Neutrophil (primary cell): ENCODE data around the gene ASB7.
"Not testable (repeated sequence)": the region's sequence is repeated elsewhere in the genome, so short reads cannot be mapped to it uniquely, and the experiment has no call there.

ENCODE experiments used
- H3K27ac ChIP-seq: fragments of 200-600 bp; sonication (generic); 2 replicates; pipeline ENCODE4 v1.5.1; 2016; ENCODE audit warnings: mild to moderate bottlenecking, moderate library complexity
- H3K27me3 ChIP-seq: fragments of 200-600 bp; sonication (generic); 2 replicates; pipeline ENCODE4 v1.6.0; 2016; ENCODE audit warnings: mild to moderate bottlenecking
- H3K36me3 ChIP-seq: fragments of 200-600 bp; sonication (generic); 2 replicates; pipeline ENCODE4 v1.5.1; 2017
- H3K4me1 ChIP-seq, 2 experiments: fragments of 200-600 bp in 1 of 2; sonication (generic) in 1 of 2; 1 replicate in 1 of 2; 2 replicates in 1 of 2; pipeline versions ENCODE4 v1.5.1 to v1.6.1; 2013 to 2016; ENCODE audit warnings: low read depth in 1 of 2, low read length in 1 of 2, mild to moderate bottlenecking in 1 of 2, moderate library complexity in 1 of 2; ENCODE audit not compliant: control insufficient read depth in 1 of 2, insufficient read depth in 1 of 2
- H3K4me3 ChIP-seq, 2 experiments: fragments of 200-600 bp in 1 of 2; sonication (generic) in 1 of 2; 1 replicate in 1 of 2; 2 replicates in 1 of 2; pipeline ENCODE4 v1.5.1; 2013 to 2016; ENCODE audit warnings: low read depth in 1 of 2, low read length in 1 of 2, mild to moderate bottlenecking in 1 of 2, moderate library complexity in 1 of 2
- H3K9me3 ChIP-seq: fragments of 200-600 bp; sonication (generic); 2 replicates; pipeline ENCODE4 v1.5.1; 2016
- TF ChIP-seq, protein P1 (sequence below): fragments of 200-600 bp; sonication (generic); IDR thresholded peaks from 2 replicates; pipeline ENCODE4 v1.5.1; 2016; ENCODE audit warnings: antibody characterized with exemption

Gene ASB7

DNA sequence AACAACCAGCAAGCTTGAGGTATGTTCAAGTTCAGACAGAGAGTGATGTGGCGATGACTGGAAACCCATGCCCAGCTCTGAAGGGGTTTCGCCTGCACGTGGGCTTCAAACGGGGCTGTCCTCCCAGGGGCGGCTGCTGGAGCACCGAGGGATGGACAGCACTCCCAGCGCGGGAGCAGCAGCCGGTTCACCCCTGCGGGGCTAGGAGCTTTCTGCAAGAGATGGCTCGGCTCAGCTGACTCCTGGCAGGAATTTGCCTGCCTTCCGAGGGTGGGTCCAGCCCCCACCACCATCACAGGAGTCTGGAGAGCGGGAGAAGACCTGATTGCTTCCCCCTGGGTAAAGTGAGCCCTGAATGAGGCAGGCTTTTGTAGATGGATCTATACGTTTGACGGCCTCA, 66.9 kb downstream of the ASB7 start:
- Histone ChIP-seq H3K4me3 (no peak overlapping the region), H3K9me3 (no peaks in the 10 kb centered on the region), H3K4me1 (no peaks in the 10 kb centered on the region), H3K36me3 (no peaks in the 10 kb centered on the region), H3K27me3 (peaks cover 21% of the 10 kb centered on the region), H3K27ac (no peak overlapping the region)
- TF ChIP-seq, protein P1, sequence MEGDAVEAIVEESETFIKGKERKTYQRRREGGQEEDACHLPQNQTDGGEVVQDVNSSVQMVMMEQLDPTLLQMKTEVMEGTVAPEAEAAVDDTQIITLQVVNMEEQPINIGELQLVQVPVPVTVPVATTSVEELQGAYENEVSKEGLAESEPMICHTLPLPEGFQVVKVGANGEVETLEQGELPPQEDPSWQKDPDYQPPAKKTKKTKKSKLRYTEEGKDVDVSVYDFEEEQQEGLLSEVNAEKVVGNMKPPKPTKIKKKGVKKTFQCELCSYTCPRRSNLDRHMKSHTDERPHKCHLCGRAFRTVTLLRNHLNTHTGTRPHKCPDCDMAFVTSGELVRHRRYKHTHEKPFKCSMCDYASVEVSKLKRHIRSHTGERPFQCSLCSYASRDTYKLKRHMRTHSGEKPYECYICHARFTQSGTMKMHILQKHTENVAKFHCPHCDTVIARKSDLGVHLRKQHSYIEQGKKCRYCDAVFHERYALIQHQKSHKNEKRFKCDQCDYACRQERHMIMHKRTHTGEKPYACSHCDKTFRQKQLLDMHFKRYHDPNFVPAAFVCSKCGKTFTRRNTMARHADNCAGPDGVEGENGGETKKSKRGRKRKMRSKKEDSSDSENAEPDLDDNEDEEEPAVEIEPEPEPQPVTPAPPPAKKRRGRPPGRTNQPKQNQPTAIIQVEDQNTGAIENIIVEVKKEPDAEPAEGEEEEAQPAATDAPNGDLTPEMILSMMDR, result no peak

DNA sequence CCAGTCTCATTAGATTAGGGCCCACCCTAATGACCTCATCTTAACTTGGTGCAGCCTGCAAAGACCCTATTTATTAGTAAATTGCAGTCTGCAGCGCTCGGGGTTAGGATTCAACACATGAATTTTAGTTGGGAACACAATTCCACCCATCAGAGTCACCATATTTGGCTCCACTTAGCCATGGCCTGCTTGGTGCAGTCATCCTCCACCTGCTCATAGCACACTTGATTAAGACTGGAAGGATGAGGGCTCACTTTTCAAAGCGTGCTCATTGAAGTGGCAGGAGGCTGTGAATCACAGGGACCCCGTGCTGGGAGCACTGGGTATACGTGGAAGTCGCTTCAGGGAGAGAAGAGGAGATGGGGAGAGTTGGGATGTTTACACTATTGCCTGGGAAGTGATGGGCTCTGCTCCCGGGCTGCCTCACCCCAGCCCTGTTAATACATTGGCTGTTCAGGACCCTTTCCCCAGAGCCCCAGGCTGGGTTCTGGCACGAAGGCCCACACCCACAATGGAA, 68.2 kb downstream of the ASB7 start:
- H3K27ac ChIP-seq, result no peak overlapping the region
- no peaks in the 10 kb centered on the region for H3K9me3 ChIP-seq
- peaks cover 9% of the 10 kb centered on the region for H3K27me3 ChIP-seq
- no peak overlapping the region for H3K4me3 ChIP-seq
- H3K36me3 ChIP-seq, result no peaks in the 10 kb centered on the region
- TF ChIP-seq, protein P1, result no peak
- no peaks in the 10 kb centered on the region for H3K4me1 ChIP-seq

DNA sequence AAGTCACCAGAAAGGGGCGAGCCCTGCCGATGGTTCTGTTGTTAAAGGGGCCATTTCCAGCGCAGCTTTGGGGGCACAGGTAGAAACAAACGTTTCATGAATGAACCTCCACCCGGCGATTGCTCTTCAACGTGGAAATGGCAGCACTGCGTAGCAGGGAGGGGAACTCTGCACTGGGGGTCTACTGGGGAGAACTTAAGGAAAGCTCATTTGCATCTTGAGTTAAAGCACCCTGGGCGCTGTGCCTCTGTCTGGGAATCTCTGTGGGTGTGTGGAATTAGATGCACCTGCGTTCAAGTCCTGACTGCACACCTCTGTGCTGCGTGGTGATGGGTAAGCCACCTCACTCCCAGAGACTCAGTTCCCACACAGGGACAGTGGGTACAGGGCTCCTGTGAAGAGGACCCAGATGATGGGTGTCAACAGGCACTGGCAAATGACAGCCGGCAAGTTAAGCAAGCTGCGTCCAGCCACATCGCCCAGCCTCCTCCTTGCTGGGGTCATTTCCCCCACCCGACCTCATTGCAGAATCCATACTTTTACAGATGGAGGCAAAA, 68.8 kb downstream of the ASB7 start:
- Histone ChIP-seq H3K9me3 (no peaks in the 10 kb centered on the region), H3K4me1 (no peaks in the 10 kb centered on the region)
- TF ChIP-seq, protein P1, result no peak

DNA sequence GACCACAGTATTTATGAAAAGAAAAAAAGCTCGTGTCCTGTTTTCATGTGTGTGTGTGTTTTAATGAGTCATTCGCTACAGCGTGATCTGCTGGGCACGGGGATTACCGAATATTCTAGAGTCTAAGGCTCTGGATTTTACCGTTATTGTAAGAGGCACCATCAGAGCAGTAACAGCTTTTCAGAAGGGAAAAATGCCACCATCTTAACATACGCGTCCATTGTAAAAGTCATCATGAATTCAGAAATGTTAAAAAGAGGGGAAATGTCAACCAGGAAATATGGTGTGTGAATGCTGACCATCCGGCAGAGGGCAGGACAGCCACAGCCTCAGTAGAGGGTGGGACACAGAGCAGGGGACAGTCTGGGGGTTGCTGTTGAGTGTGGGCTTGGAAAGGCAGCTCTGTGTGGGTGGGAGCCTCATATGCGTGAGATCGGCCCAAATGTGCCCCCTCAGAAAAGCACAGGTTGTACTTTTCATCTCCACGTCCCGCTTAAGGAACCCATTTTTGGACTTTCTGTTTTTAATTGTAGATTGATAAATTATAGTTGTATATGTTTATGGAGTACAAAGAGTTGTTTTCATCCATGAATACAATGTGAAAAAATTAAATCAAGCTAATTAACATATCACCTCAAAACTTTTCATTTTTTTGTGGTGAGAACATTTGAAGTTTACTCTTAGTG, 69.6 kb downstream of the ASB7 start:
- Histone ChIP-seq H3K27me3 (peaks cover 8% of the 10 kb centered on the region), H3K36me3 (no peaks in the 10 kb centered on the region), H3K4me3 (no peak overlapping the region), H3K27ac (no peak overlapping the region), H3K4me1 (no peaks in the 10 kb centered on the region), H3K9me3 (no peaks in the 10 kb centered on the region)
- TF ChIP-seq, protein P1, result no peak

More for the DNA sequence above, 68.8 kb downstream of the ASB7 start:
- Histone ChIP-seq H3K4me3 (no peak overlapping the region), H3K36me3 (no peaks in the 10 kb centered on the region), H3K27ac (no peak overlapping the region), H3K27me3 (peaks cover 8% of the 10 kb centered on the region)

DNA sequence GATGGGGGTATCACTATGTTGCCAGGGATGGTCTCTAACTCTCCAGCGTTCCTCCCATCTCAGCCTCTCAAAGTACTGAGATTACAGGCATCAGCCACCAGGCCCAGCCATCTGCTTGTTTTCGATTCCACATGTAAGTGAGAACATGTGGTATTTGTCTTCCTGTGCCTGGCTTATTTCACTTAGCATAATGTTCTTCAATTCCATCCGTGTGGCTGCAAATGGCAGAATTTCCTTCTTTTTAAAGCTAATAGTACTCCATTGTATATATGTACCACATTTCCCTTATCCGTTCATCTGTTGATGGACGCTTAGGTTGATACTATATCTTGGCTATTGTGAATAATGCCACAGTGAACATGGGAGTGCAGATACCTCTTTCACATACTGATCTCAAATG, 70.6 kb downstream of the ASB7 start:
- TF ChIP-seq, protein P1, result no peak
- H3K4me3 ChIP-seq, result no peak overlapping the region

DNA sequence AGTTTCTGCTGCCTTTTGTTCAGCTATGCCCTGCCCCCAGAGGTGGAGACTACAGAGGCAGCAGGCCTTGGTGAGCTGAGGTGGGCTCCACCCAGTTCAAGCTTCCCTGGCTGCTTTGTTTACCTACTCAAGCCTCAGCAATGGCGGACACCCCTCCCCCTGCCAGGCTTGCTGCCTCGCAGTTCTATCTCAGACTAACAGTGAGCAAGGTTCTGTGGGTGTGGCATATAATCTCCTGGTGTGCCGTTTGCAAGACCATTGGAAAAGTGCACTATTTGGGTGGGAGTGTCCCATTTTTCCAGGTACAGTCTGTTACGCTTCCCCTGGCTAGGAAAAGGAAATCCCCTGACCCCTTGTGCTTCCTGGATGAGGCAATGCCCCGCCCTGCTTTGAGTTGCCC, 76.8 kb downstream of the ASB7 start:
- H3K27ac ChIP-seq, H3K36me3 ChIP-seq, H3K27me3 ChIP-seq, H3K9me3 ChIP-seq, H3K4me3 ChIP-seq: not testable (repeated sequence)
- H3K4me1 ChIP-seq, result peaks cover 24 to 25% of the 10 kb centered on the region in 2 experiments

More for the DNA sequence above, 70.6 kb downstream of the ASB7 start:
- peaks cover 8% of the 10 kb centered on the region for H3K27me3 ChIP-seq
- H3K4me1 ChIP-seq, result no peaks in the 10 kb centered on the region
- no peak overlapping the region for H3K27ac ChIP-seq
- no peaks in the 10 kb centered on the region for H3K36me3 ChIP-seq
- H3K9me3 ChIP-seq, result no peaks in the 10 kb centered on the region
